Activated CD4-positive, CD25-positive, alpha-beta regulatory T cell treated with anti-CD3 and anti-CD28 coated beads, Interleukin-2, amount 50 U/mL, for 72 hours (primary cell): ENCODE results near the gene KRTAP4-2.
"Not testable (repeated sequence)": the region's sequence is repeated elsewhere in the genome, so short reads cannot be mapped to it uniquely, and the experiment has no call there.

ENCODE experiments used
- DNase-seq: peaks from one replicate; pipeline ENCODE4 v3.0.0; 2021

KRTAP4-2 gene

GRCh38 chr17:41160648-41161047, 17.4 kb downstream of the KRTAP4-2 start, which contains the start of gene KRTAP4-4:
KRTAP4-4 (minus strand) TSS chr17:41160748; CDS start chr17:41160691, 57 bp downstream.
- DNase-seq, result no peak

- not testable (repeated sequence) for DNase-seq
Observed at GRCh38 chr17:41160190-41160589, 17.8 kb downstream of the KRTAP4-2 start.

GRCh38 chr17:41153856-41154255, 24.2 kb downstream of the KRTAP4-2 start:
- DNase-seq, result no peak

GRCh38 chr17:41151525-41151924, 26.5 kb downstream of the KRTAP4-2 start:
- DNase-seq, result no peak

DNA sequence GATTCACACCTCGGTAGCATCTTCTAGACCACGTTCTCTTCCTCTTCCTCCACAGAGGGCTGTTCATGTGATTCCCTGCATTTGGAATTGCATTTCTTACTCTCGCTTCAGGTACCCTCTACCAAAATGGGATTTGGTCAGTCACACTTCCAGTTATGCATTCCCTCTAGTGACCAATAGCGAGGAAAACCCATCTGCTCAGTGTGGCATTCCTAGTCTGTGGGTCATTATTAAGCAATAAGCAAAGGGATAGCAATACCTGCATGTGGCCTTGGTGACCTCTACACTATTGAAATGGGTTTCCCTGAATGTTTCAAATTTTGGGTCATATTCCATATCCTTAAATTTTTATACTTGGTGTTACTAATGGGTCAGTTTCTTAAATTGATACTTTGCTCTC, 28.0 kb downstream of the KRTAP4-2 start:
- DNase-seq, result no peak

GRCh38 chr17:41149652-41149985, 28.4 kb downstream of the KRTAP4-2 start, which contains the start of gene KRTAP4-5:
KRTAP4-5 (minus strand) TSS chr17:41149825; CDS start chr17:41149767, 58 bp downstream.
- no peak for DNase-seq

DNA sequence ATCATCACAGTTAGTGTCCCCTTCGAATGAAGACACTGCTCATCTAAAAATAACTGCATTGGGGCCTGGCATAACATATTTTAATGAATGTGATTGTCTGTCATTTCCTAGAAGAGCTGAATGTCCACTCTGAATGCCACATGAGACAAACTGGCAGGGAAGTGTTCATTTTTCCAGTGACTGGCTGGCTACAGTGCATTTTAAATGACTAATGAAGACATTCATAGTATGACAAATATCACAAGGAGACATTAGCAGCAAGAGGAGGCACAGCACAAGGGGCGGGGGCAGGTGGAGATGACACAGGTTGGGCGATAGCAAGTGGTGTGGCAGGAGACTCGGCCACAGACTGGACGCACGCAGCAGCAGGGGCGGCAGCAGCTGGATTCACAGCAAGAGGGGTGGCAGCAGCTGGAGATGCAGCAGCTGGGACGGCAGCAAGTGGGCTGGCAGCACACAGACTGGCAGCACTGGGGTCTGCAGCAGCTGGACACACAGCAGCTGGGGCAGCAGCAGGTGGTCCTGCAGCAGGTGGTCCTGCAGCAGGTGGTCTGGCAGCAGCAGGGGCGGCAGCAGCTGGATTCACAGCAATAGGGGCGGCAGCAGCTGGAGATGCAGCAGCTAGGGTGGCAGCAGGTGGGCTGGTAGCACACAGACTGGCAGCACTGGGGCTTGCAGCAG, 28.9 kb downstream of the KRTAP4-2 start:
- DNase-seq, result not testable (repeated sequence)

DNA sequence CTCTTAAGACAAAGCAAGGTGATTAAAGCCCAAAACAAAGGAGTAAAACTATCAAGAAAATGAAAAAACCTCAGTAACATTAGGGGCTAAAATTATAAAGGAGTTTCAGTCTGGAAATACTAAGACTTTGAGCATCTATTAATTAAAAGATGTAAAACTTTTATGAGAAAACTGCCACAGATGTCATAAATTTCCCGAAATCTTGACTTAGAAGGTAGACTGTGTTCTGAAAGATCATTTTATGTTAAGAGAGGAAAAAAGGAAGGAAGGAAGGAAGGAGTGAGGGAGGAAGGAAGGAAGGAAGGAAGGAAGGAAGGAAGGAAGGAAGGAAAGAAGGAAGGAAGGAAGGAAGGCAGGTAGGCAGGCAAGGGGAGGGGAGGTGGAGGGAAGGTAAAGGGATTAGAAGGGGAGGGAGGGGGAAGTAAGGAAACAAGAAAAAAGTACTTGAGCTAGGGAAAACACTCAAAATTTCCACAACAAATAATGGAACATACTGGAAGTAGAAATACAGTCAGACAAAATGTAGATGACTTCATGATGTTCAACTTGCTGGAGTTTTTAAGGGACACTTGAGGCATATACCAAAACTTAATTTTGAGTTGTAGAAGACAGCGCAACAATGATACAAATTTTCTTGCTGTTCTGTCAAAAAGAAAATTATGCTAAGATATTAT, 30.4 kb downstream of the KRTAP4-2 start:
- DNase-seq, result no peak

- no peak for DNase-seq
Observed at GRCh38 chr17:41145261-41145660, 32.8 kb downstream of the KRTAP4-2 start.

GRCh38 chr17:41144846-41145245, 33.2 kb downstream of the KRTAP4-2 start:
- no peak for DNase-seq

- DNase-seq, result no peak
Observed at GRCh38 chr17:41141361-41141760, 36.7 kb downstream of the KRTAP4-2 start.

GRCh38 chr17:41140360-41141131, 37.5 kb downstream of the KRTAP4-2 start, which contains the start of gene KRTAP4-6:
KRTAP4-6 (minus strand) TSS chr17:41140544; CDS start chr17:41140487, 57 bp downstream.
- DNase-seq, result no peak

DNA sequence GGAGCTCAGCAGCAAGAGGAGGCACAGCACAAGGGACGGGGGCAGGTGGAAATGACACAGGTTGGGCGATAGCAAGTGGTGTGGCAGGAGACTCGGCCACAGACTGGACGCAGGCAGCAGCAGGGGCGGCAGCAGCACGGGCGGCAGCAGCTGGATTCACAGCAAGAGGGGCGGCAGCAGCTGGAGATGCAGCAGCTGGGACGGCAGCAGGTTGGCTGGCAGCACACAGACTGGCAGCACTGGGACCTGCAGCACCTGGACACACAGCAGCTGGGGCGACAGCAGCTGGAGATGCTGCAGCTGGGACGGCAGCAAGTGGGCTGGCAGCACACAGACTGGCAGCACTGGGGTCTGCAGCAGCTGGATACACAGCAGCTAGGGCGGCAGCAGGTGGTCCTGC, 38.2 kb downstream of the KRTAP4-2 start:
- DNase-seq, result not testable (repeated sequence)

- no peak for DNase-seq
Observed at GRCh38 chr17:41133880-41134735, 43.9 kb downstream of the KRTAP4-2 start.

DNA sequence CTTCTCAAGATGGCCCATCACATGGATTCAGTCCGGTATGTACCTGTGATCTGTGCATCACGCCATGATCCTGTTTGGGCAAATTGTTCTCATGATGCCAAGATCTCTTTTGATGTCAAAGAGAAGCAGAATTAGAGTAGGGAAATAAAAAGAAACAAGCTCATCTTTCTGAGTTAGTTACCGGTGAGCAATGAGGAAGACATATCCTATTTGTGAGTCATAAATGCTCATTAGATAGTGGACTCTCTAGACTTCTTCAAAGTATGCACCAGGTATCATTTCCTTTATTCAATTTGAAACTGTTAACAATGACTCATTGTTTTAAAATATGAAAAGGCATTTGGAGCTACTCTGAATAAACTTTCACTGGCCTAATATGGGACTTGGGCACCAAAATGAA, 46.0 kb downstream of the KRTAP4-2 start:
- no peak for DNase-seq
